ENCODE results near the gene PRCC. TPM values are rescaled to one million over a fixed set of nuclear protein-coding genes. Genes with fewer than 3 reads are reported as not detected.
A peak's percentile ranks its signal among the peaks of the same experiment; 100 is the strongest.

PRCC gene
- total and polyA plus RNA-seq, 2 of the 13 experiments (the other 11 are each of a cell fraction or from before 2014, with no cell fraction given): 24.2 to 40.5 TPM

- TF ChIP-seq PRPF4 (IDR thresholded peaks at IDR 0.05; ENCODE audit: low read depth, low read length, poor library complexity, severe bottlenecking) (no peak), SRY (CRISPR knock-in tag; IDR thresholded peaks at IDR 0.05) (no peak; the same call in 1 of the 2 replicates), MIER2 (CRISPR knock-in tag; IDR thresholded peaks at IDR 0.05) (no peak), MYC (CRISPR knock-in tag; IDR thresholded peaks at IDR 0.05; ENCODE audit: borderline replicate concordance) (no peak), KLF15 (CRISPR knock-in tag; IDR thresholded peaks at IDR 0.05; ENCODE audit: borderline replicate concordance) (no peak), POLR2G (IDR thresholded peaks at IDR 0.05; ENCODE audit: low read depth, low read length) (no peak), GABPB1 (CRISPR knock-in tag; IDR thresholded peaks at IDR 0.05) (no peak), ZNF407 (CRISPR knock-in tag; IDR thresholded peaks at IDR 0.05; ENCODE audit: not compliant biosample characterization) (no peak), U2AF2 (IDR thresholded peaks at IDR 0.05; ENCODE audit: low read depth, low read length) (no peak), ZNF841 (CRISPR knock-in tag; IDR thresholded peaks at IDR 0.05; ENCODE audit: borderline replicate concordance) (no peak), ZNF121 (CRISPR knock-in tag; IDR thresholded peaks at IDR 0.05) (no peak), KDM4B (CRISPR knock-in tag; IDR thresholded peaks at IDR 0.05) (no peak), TEAD3 (CRISPR knock-in tag; optimal IDR thresholded peaks at IDR 0.05; ENCODE audit: borderline replicate concordance) (peak; percentile 44), PATZ1 (CRISPR knock-in tag; IDR thresholded peaks at IDR 0.05) (peak; percentile 73), LBX2 (CRISPR knock-in tag; IDR thresholded peaks at IDR 0.05; ENCODE audit: borderline replicate concordance) (no peak), HNRNPL (IDR thresholded peaks at IDR 0.05; ENCODE audit: low read depth, low read length) (no peak), SALL1 (CRISPR knock-in tag; IDR thresholded peaks at IDR 0.05) (peak; percentile 75), HOXA3 (CRISPR knock-in tag; IDR thresholded peaks at IDR 0.05) (peak; percentile 44; the same call in 1 of the 2 replicates), NCOR1 (IDR thresholded peaks at IDR 0.05; ENCODE audit: borderline replicate concordance, low read length) (peak; percentile 34; the same call in 1 of the 2 replicates), TCF7 (IDR thresholded peaks at IDR 0.05; ENCODE audit: low read depth) (peak; percentile 62)
Observed at GRCh38 chr1:156795787-156796186, 28.5 kb downstream of the PRCC start (continued).
